Astrocyte (in vitro differentiated cells and primary cell): ENCODE measurements around the gene GRIK5.

Experiments
- EZH2 ChIP-seq: IDR thresholded peaks from 2 replicates; pipeline ENCODE4 v1.6.1; 2012; ENCODE audit warnings: mild to moderate bottlenecking, low read length, inconsistent platforms; ENCODE audit not compliant: insufficient read depth
- TF ChIP-seq, protein P1 (sequence below): IDR thresholded peaks from 2 replicates; pipeline ENCODE4 v1.5.1; 2011; ENCODE audit warnings: low read depth, mild to moderate bottlenecking, inconsistent platforms, low read length, moderate library complexity; ENCODE audit not compliant: insufficient read depth

DNA sequence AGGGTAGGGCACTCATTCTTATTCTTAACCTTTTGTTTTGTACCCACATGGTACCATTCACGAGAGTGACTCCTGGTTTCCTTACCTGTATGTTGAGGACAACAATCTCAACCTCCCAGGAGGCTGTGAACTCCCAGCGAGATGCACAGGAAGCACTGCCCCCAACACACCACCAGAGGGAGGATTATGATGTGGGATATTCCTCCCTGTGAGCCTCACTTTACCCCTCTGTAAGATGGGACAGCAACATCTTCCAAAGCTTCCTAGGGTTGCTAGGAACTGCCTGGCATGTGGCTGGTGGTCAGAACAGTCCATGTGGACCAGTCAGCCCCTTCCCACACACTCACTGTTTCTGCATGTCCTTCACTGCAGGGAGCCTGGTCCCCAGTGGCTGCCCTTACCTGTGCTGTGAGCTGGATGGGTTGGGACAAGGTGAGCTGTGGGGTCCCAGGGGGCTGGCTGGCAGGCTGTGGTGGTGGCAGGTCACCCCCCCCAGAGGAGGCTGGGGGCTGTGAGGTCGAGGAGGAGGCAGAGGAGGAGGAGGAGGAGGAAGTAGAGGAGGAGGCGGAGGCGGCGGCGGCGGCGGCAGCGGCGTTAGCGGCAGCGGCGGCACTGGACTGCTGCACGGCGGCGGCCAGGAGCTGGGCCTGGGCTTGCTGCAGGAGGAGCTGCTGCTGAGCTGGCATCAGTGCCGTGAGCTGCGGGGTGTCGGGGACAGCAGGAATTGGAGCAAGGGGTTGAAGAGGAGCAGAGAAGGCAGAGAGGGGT, 46.5 kb upstream of the GRIK5 start:
- TF ChIP-seq, protein P1, sequence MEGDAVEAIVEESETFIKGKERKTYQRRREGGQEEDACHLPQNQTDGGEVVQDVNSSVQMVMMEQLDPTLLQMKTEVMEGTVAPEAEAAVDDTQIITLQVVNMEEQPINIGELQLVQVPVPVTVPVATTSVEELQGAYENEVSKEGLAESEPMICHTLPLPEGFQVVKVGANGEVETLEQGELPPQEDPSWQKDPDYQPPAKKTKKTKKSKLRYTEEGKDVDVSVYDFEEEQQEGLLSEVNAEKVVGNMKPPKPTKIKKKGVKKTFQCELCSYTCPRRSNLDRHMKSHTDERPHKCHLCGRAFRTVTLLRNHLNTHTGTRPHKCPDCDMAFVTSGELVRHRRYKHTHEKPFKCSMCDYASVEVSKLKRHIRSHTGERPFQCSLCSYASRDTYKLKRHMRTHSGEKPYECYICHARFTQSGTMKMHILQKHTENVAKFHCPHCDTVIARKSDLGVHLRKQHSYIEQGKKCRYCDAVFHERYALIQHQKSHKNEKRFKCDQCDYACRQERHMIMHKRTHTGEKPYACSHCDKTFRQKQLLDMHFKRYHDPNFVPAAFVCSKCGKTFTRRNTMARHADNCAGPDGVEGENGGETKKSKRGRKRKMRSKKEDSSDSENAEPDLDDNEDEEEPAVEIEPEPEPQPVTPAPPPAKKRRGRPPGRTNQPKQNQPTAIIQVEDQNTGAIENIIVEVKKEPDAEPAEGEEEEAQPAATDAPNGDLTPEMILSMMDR = no peak
- TF ChIP-seq EZH2 = no peak
